H1 (cell line): ENCODE data around the gene RFPL2.
"Not testable (repeated sequence)": the region's sequence is repeated elsewhere in the genome, so short reads cannot be mapped to it uniquely, and the experiment has no call there.

Source experiments
- CTCF ChIP-seq, 3 experiments: IDR thresholded peaks; 1 replicate in 2 of 3; 2 replicates in 1 of 3; pipeline versions ENCODE4 v1.5.1 to v1.6.1; 2011; ENCODE audit warnings: low read length in 3 of 3, mild to moderate bottlenecking in 3 of 3, inconsistent platforms in 2 of 3, low read depth in 1 of 3, moderate library complexity in 1 of 3; ENCODE audit not compliant: insufficient read depth in 1 of 3; ENCODE audit errors: control extremely low read depth in 1 of 3
- MAFK ChIP-seq: IDR thresholded peaks from 2 replicates; pipeline ENCODE4 v1.6.1; 2012; ENCODE audit warnings: low read depth, mild to moderate bottlenecking, improper control_type of control experiment, low read length
- TAF1 ChIP-seq: IDR thresholded peaks from 2 replicates; pipeline ENCODE4 v1.6.1; 2011; ENCODE audit warnings: mild to moderate bottlenecking, low read depth, low read length

DNA sequence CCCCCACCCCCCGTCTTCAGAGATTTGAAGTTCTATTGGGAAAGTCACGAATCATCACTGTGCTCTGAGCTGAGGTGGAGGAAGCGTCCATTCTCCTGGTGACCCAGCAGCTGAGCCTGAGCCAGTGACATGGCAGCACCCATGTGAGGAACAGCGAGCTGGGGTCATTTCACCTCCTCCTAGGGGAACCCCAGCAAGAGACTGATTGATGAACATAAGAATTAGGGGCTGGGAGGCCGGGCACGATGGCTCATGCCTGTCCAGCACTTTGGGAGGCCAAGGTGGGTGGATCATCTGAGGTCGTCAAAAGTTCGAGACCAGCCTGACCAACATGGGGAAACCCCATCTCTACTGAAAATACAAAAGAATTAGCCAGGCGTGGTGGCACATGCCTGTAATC is 11.5 kb downstream of the RFPL2 start:
- TF ChIP-seq TAF1; MAFK; CTCF (IDR thresholded peaks at IDR 0.05; ENCODE audit: control extremely low read depth in 1 of 3, insufficient read depth in 1 of 3, low read depth in 1 of 3, low read length in 3 of 3): not testable (repeated sequence)
